ENCODE data around the gene TENT4B.

Gene TENT4B

DNA sequence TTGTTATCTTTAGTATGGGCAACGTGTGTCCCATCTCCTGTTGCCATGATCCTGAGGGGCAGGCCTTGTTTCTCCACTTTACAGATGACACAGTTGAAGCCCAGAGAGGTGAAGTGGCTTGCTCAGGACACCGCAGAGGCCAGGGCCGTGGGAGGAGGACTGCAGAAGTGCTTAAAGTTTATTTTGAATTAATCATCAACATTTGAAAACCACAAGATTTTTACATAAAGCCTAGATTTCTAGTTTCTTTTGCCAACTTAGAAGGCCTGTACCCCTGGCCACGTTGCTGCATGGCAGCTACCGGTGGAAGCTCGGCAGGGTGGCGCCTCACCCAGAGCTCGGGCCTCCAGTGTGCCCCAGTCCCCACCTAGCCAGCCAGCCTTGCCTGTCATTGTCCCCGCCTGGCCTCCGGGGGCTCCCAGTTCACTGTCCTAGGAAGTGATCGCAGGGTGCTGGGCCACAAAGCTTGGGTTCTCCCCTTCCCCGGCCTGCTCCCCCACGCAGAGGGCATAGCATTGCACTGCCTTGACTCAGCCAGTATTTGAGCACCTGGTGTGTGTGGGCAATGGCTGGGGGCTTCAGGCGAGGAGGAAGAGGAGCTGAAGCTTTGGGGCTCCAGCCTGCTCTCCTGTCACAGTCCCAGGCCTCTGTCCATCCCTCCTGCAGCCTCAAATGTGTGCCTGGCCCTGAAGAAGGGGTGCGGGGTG, 98.4 kb downstream of the TENT4B start:
- Histone ChIP-seq H3K9me3 (ENCODE audit: low read depth, low read length) (no peaks in the 10 kb centered on the region), H3K27ac (no peak overlapping the region), H3K4me3 (no peak overlapping the region), H3K9ac (ENCODE audit: insufficient read length) (no peak overlapping the region), H3K36me3 (ENCODE audit: insufficient read depth, low read length) (no peaks in the 10 kb centered on the region)
- DNase-seq (ENCODE audit: low read depth, low spot score) = no peak
- TF ChIP-seq EZH2 (IDR thresholded peaks at IDR 0.05) (no peak), FOXP2 (optimal IDR thresholded peaks at IDR 0.05; ENCODE audit: control extremely low read depth, extremely low read length, insufficient read depth) (no peak)

DNA sequence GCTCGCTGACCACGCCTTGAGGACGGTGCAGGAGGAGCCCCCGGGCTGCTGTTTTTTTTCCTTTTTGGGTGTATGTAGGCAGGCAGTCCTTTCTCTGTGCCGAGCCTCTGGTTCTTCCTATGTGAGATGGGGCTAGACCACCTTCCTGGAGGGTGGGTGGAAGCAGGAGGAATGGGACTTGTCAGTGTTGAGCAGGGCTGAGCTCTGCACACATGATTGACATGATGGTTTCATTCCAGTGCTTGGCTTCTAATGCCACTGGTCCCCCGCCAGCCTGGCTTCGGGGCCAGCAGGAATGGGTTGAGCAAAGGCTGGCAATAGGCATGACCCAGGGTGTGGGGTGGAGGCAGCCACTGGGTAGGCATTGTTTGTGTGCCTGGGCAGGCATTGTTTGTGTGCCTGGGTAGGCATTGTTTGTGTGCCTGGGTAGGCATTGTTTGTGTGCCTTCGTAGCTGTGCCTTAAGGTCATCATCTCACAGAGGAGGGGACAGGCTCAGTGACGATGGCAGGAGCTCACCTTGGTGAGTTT, 99.0 kb downstream of the TENT4B start:
- Histone ChIP-seq H3K9me3 (ENCODE audit: low read depth, low read length) (no peaks in the 10 kb centered on the region), H3K4me3 (no peak overlapping the region), H3K27ac (no peak overlapping the region), H3K36me3 (ENCODE audit: insufficient read depth, low read length) (no peaks in the 10 kb centered on the region), H3K9ac (ENCODE audit: insufficient read length) (no peak overlapping the region)
- TF ChIP-seq FOXP2 (optimal IDR thresholded peaks at IDR 0.05; ENCODE audit: control extremely low read depth, extremely low read length, insufficient read depth) (no peak), POLR2AphosphoS5 (IDR thresholded peaks at IDR 0.05; ENCODE audit: borderline replicate concordance, low read depth, low read length) (no peak), EZH2 (IDR thresholded peaks at IDR 0.05) (no peak)
- no peak for DNase-seq (ENCODE audit: low read depth, low spot score)

DNA sequence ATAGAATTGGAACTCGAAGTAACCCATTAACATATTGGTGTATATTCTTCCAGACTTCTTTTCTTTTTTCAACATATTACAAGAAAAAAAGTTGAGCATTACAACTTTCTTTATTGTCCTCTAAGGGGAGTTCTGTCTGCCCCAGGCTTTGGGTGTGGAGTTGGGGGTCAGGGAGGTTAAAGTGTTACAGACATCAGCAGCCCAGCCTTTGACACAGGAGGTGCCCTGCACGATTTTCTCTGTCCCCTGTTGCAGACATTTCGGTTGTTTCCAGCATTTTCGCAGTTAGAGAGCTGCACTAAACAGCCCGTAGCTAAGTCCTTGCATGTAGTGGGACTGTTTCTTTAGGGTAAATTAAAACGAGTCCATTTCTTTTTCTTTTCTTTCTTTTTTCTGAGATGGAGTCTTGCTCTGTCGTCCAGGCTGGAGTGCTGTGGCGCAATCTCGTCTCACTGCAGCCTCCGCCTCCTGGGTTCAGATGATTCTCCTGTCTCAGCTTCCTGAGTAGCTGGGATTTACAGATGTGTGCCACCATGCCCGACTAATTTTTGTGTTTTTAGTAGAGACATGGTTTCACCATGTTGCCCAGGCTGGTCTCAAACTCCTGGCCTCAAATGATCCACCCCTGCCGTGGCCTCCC, 99.9 kb downstream of the TENT4B start:
- TF ChIP-seq FOXP2 (optimal IDR thresholded peaks at IDR 0.05; ENCODE audit: control extremely low read depth, extremely low read length, insufficient read depth) (no peak), EZH2 (IDR thresholded peaks at IDR 0.05) (no peak), POLR2AphosphoS5 (IDR thresholded peaks at IDR 0.05; ENCODE audit: borderline replicate concordance, low read depth, low read length) (no peak)
- Histone ChIP-seq H3K36me3 (ENCODE audit: insufficient read depth, low read length) (no peaks in the 10 kb centered on the region), H3K4me3 (no peak overlapping the region), H3K9me3 (ENCODE audit: low read depth, low read length) (no peaks in the 10 kb centered on the region), H3K9ac (ENCODE audit: insufficient read length) (no peak overlapping the region), H3K27ac (no peak overlapping the region)
- no peak for DNase-seq (ENCODE audit: low read depth, low spot score)

DNA sequence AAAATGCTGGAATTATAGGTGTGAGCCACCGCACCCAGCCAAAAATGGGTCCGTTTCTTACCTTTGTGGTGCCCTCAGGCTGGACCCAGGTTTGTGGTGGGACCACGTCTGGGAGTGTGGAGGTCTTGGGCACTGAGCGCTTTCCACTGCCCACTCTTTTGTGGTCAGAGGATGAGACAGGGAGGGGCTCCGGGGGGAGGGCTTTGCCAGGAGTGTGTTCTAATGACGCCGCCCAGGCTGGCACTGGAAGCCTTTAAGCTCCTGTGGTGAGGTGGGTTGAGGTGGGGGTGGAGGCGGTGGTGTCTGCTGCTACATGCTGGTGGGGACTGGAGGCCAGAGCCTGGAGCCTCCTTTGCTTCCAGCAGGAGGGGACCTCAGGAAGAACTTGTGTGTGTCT, 100.4 kb downstream of the TENT4B start:
- DNase-seq (ENCODE audit: low read depth, low spot score) = no peak
- no peak for TF ChIP-seq POLR2AphosphoS5 (IDR thresholded peaks at IDR 0.05; ENCODE audit: borderline replicate concordance, low read depth, low read length)
- no peak for TF ChIP-seq EZH2 (IDR thresholded peaks at IDR 0.05)
- TF ChIP-seq FOXP2 (optimal IDR thresholded peaks at IDR 0.05; ENCODE audit: control extremely low read depth, extremely low read length, insufficient read depth) = no peak
- Histone ChIP-seq H3K9me3 (ENCODE audit: low read depth, low read length) (no peaks in the 10 kb centered on the region), H3K36me3 (ENCODE audit: insufficient read depth, low read length) (no peaks in the 10 kb centered on the region), H3K4me3 (no peak overlapping the region), H3K9ac (ENCODE audit: insufficient read length) (no peak overlapping the region), H3K27ac (no peak overlapping the region)

DNA sequence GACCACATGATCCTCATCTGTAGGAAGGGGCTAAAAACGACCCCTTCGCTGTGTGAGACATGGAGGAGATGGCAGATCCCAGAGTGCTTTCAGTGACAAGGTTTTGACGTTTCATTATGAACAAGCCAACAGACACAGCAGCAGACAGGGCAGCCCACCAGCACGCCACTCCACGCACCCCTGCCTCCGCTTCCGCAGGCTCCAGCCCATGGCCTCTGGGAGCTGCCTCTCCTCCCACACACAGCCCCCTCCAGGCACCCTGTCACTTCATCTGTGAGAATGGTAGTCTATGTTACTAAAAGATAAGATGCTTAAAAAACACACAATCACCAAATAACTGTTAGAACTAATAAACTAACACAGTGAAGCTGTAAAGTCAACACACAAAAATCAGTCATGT, 101.0 kb downstream of the TENT4B start:
- Histone ChIP-seq H3K4me3 (no peak overlapping the region), H3K9me3 (ENCODE audit: low read depth, low read length) (no peaks in the 10 kb centered on the region), H3K27ac (no peak overlapping the region), H3K36me3 (ENCODE audit: insufficient read depth, low read length) (no peaks in the 10 kb centered on the region), H3K9ac (ENCODE audit: insufficient read length) (no peak overlapping the region)
- no peak for DNase-seq (ENCODE audit: low read depth, low spot score)
- TF ChIP-seq EZH2 (IDR thresholded peaks at IDR 0.05) = no peak
- TF ChIP-seq POLR2AphosphoS5 (IDR thresholded peaks at IDR 0.05; ENCODE audit: borderline replicate concordance, low read depth, low read length) = no peak
- TF ChIP-seq FOXP2 (optimal IDR thresholded peaks at IDR 0.05; ENCODE audit: control extremely low read depth, extremely low read length, insufficient read depth) = no peak

DNA sequence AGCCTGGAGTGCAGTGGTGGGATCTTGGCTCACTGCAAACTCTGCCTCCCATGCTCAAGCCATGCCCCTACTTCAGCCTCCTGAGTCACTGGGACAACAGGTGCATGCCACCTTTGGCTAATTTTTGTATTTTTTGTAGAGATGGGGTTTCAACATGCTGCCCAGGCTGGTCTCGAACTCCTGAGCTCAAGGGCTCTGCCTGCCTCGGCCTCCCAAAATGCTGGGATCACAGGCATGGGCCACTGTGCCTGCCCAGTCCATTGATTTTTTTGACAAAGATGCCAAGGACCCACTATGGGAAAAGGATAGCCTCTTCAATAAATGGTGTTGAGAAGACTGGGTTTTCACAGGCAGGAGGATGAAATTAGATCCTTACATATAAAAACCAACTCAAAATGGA, 102.4 kb downstream of the TENT4B start:
- H3K36me3 ChIP-seq (ENCODE audit: insufficient read depth, low read length) = no peaks in the 10 kb centered on the region
- DNase-seq (ENCODE audit: low read depth, low spot score) = no peak
- no peak overlapping the region for H3K4me3 ChIP-seq
- no peak for TF ChIP-seq FOXP2 (optimal IDR thresholded peaks at IDR 0.05; ENCODE audit: control extremely low read depth, extremely low read length, insufficient read depth)
- TF ChIP-seq EZH2 (IDR thresholded peaks at IDR 0.05) = no peak
- no peak for TF ChIP-seq POLR2AphosphoS5 (IDR thresholded peaks at IDR 0.05; ENCODE audit: borderline replicate concordance, low read depth, low read length)
- H3K9me3 ChIP-seq (ENCODE audit: low read depth, low read length) = no peaks in the 10 kb centered on the region
- H3K9ac ChIP-seq (ENCODE audit: insufficient read length) = no peak overlapping the region
- no peak overlapping the region for H3K27ac ChIP-seq

DNA sequence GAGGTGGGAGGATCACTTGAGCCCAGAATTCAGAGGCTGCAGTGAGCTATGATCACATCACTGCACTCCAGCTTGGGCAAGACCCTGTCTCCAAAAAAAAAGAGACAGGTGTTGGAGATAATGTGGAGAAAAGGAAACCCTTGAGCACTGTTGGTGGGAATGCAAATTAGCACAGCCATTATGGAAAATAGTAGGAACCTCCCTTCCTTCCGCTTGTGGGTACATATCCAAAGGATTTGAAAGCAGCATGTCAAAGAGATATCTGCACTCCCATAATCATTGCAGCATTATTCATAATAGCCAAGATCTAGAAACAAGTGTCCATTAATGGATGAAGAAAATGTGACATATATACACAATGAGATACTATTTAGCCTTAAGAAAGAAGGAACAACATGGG, 103.5 kb downstream of the TENT4B start:
- H3K9ac ChIP-seq (ENCODE audit: insufficient read length) = no peak overlapping the region
- H3K9me3 ChIP-seq (ENCODE audit: low read depth, low read length) = no peaks in the 10 kb centered on the region
- no peak for DNase-seq (ENCODE audit: low read depth, low spot score)
- H3K27ac ChIP-seq = no peak overlapping the region
- TF ChIP-seq POLR2AphosphoS5 (IDR thresholded peaks at IDR 0.05; ENCODE audit: borderline replicate concordance, low read depth, low read length) (no peak), FOXP2 (optimal IDR thresholded peaks at IDR 0.05; ENCODE audit: control extremely low read depth, extremely low read length, insufficient read depth) (no peak), EZH2 (IDR thresholded peaks at IDR 0.05) (no peak)
- H3K36me3 ChIP-seq (ENCODE audit: insufficient read depth, low read length) = no peaks in the 10 kb centered on the region
- H3K4me3 ChIP-seq = no peak overlapping the region

DNA sequence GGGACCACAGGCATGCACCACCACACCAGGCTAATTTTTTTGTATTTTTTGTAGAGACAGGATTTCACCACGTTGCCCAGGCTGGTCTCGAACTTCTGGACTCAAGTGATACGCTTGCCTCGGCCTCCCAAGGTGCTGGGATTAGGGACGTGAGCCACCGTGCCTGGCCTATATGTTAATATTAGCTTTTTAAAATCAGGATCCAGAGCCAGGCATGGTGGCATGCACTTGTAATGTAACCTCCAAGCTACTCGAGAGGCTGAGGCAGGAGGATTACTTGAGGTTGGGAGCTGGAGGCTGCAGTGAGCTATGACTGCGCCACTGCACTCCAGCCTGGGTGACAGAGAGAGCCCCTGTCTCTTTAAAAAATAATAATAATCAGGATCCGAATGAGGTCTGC, 104.8 kb downstream of the TENT4B start:
- no peak for DNase-seq (ENCODE audit: low read depth, low spot score)

More for the DNA sequence above, 104.8 kb downstream of the TENT4B start:
- Histone ChIP-seq H3K36me3 (ENCODE audit: insufficient read depth, low read length) (no peaks in the 10 kb centered on the region), H3K9ac (ENCODE audit: insufficient read length) (no peak overlapping the region), H3K4me3 (no peak overlapping the region), H3K27ac (no peak overlapping the region), H3K9me3 (ENCODE audit: low read depth, low read length) (no peaks in the 10 kb centered on the region)
- no peak for TF ChIP-seq EZH2 (IDR thresholded peaks at IDR 0.05)
- no peak for TF ChIP-seq FOXP2 (optimal IDR thresholded peaks at IDR 0.05; ENCODE audit: control extremely low read depth, extremely low read length, insufficient read depth)
- TF ChIP-seq POLR2AphosphoS5 (IDR thresholded peaks at IDR 0.05; ENCODE audit: borderline replicate concordance, low read depth, low read length) = no peak
